ENCODE measurements around the gene RPL37.
"Not testable (repeated sequence)": the region's sequence is repeated elsewhere in the genome, so short reads cannot be mapped to it uniquely, and the experiment has no call there.

RPL37 gene

DNA sequence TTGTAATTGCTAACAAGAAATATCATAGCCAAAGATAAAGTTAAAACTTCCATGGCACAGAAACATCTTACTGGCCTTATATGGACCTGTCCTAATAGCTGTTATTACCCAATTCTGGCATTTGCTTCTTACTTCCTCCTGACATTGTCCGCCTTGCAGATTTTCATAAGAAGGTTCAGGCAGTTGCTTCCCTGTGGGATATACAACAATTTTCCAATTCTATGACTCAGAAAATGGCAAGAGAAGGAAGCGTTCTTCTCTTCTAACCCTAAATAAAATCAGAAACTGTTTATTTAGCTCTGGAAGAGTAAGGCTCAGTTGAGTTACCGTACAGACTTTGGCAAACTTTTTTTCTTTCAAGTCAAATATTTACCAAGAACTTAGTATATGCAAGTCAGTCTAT, 38.5 kb downstream of the RPL37 start:
- no peak for DNase-seq

DNA sequence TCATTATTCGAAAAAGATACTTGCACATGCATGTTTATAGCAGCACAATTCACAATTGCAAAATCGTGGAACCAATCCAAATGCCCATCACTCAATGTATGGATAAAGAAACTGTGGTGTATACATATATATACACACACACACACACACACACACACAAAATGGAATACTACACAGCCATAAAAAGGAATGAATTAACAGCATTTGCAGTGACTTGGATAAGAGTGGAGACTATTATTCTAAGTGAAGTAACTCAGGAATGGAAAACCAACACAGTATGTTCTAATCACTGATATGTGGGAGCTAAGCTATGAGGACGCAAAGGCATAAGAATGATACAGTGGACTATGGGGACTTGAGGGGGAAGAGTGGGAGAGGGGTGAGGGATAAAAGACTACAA, 40.1 kb downstream of the RPL37 start:
- not testable (repeated sequence) for DNase-seq

- not testable (repeated sequence) for DNase-seq
These were observed 40.7 kb downstream of the RPL37 start for GRCh38 chr5:40794340-40794739.

GRCh38 chr5:40792691-40793090, 42.3 kb downstream of the RPL37 start:
- not testable (repeated sequence) for DNase-seq

GRCh38 chr5:40791715-40792139, 43.3 kb downstream of the RPL37 start:
- no peak for DNase-seq

DNA sequence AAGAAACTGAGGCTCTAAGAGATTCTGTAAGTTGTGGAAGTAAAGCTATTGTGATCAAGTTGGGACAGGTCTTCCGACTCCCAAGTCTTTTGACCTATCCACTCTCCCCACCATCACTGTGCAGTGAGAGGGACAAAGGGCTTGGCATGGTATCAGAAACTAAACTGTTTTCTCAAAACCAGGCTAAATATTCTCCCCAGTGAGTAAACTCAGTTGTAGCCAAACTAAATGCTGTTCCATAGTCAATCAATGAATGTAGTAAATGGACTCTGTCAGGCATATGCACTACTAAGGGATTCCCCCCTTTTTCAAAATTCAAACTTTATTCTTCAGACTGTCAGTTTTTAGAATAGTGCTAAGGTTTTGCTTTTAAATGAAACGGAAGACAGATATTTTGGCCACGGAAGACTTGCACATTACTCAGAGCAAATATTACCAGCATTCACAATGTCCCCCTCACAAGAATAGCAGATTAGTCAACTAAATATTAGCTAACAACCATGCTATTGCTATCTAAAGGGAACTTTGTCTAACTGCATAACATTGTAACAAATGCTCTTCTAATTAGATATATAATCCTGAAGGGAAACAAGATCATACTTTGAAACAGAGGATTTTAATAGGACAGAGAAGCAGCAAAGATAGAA, 44.0 kb downstream of the RPL37 start:
- no peak for DNase-seq

DNA sequence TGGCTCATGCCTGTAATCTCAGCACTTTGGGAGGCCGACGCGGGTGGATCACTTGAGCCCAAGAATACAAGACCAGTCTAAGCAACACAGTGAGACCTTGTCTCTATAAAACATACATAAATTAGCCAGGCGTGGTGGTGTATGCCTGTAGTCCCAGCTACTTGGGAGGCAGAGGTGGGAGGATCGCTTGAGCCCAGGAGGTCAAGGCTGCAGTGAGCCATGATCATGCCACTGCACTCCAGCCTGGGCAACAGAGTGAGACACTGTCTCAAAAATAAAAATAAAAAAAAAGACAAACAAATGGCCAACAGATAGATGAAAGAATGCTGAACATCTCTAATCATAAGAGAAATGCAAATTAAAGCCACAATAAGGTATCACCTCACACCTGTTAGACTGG, 46.1 kb downstream of the RPL37 start:
- not testable (repeated sequence) for DNase-seq

DNA sequence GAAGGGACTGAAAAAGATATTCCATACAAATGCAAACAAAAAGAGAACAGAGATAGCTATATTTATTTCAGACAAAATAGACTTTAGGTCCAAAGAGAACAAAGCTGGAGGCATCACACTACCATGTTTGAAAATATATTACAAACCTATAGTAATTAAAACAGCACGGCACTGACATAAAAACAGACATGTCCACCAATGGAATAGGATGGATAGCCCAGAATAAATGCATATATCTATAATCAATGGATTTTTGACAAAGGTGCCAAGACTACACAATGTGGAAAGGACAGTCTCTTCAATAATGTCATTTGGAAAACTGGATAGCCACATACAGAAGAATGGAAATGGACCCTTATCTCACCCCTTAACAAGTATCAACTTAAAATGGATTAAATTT, 47.0 kb downstream of the RPL37 start:
- no peak for DNase-seq

DNA sequence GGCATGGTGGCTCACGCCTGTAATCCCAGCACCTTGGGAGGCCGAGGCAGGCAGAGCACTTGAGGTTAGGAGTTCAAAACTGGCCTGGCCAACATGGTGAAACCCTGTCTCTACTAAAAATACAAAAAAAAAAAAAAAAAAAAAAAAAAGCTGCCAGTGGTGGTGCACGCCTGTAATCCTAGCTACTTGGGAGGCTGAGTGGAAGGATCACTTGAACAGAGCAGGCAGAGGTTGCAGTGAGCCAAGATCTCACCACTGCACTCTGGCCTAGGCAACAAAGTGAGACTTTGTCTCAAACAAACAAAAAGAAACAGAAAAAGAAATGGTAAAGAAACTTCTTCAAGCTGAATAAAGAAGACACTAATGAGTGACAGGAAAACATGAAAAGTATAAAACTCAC, 48.4 kb downstream of the RPL37 start:
- DNase-seq, result not testable (repeated sequence)

- no peak for DNase-seq
These were observed 50.1 kb downstream of the RPL37 start for GRCh38 chr5:40784916-40785315.

DNA sequence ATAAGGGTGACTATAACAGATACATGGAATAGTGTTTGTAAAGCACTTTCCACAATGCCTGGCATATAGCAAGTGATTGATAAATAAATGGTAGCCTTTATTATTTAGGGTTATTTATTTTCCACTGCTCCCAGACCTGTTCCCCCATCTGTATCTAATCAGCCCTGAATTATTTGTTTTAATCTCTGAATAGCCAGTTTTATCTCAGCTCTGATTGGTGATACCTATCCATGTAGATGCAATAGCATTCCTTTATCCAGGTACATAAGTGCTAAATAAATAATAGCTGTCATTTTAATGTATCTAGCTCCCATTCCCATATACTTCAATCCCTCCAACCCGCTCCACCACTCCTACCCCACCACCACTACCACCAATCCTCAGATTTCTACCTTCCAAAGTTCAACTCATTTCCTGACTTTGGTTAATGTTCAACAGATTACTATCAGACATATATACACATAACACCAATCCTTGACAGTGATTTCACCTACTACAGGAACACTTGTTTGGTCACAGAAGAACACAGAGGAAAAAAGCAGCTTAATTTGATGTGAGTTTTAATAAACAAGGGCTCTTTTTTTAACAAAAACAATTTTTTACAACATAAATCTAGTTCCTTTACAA, 50.9 kb downstream of the RPL37 start:
- no peak for DNase-seq

DNA sequence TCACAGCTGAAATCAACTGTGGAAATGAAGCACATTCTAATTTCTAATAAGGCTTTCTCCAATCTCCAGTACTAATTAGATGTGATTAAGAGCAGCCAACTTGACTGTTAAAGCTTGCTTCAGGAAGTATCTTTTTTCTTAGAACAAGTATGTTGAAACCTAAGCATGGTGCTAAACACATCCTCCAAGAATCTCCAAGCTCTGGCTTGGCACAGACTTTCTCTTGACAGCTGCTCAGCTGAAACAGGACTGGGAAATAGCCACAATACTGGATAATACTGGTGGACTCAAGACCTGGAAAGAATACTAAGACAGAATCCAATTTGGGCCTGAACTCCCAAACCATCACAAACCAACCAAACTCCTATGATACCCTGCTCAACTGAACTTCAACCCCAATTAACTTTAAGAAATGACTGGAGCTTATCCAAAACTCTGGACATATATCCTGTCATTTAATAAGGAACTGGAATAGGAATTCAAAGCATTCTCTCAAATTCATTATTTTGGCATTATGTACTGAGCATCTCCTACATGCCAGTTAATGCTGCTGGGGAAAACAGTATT, 53.1 kb downstream of the RPL37 start:
- DNase-seq, result no peak

GRCh38 chr5:40780858-40781257, 54.2 kb downstream of the RPL37 start:
- no peak for DNase-seq

DNA sequence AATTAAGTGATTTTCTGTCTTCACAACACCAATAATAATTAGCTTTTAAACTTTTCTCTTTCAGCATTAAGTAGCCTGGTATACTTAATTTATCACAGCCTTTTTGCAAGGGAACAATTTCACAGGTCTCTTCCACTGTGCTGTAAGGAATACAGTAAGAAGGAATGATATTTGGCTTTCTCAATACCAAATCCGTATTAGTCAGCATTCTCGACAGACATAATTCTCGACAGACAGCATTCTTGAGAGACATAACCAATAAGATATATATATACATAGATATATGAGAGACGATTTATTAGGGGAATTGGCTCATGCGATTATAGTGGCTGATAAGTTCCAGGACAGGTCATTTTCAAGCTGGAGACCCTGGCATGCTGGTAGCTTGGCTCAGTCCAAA, 54.8 kb downstream of the RPL37 start:
- no peak for DNase-seq

GRCh38 chr5:40779561-40779960, 55.5 kb downstream of the RPL37 start:
- DNase-seq, result no peak

DNA sequence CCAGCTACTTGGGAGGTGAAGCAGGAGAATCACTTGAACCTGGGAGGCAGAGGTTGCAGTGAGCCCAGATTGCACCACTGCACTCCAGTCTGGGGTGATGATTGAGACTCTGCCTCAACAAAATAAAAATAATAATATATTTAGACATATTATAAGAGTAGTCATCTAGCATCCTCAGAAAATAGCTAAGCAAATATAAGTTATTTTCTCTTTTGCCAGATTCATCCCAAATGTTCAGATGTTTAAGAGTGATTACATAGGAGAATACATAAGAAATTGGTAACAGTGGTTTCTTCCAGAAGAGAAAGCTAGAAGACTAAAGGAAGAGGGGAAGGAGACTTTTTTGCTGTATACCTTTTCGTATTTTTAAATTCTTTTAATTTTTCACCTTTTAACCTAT, 56.9 kb downstream of the RPL37 start:
- no peak for DNase-seq

DNA sequence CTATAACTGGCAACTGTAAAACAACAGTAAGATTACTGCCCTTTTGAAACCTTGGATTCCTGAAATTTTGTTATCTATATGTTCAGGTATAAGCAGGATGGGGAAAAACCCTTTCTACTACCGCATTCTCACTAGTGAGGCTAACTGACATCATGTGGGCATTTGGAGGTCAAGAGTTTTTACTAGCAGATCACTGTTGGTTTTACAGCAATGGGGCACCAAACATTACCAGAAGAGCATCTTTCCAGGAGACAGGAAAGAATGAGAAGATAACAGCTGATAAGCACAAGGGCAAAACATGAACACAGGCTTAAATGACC, 58.4 kb downstream of the RPL37 start:
- DNase-seq, result no peak

GRCh38 chr5:40775846-40776657, 59.0 kb downstream of the RPL37 start:
- no peak for DNase-seq
